Liver (tissue), 3 donors: ENCODE measurements around the gene CRABP2.

Experiments
- ATF3 ChIP-seq: IDR thresholded peaks from 2 replicates; pipeline ENCODE4 v1.6.1; 2016; ENCODE audit warnings: antibody characterized with exemption
- CTCF ChIP-seq: fragments of 150-350 bp; IDR thresholded peaks from 2 replicates; pipeline ENCODE4 v1.5.1; 2017; ENCODE audit warnings: improper control_type of control experiment, low read depth, low read length; ENCODE audit not compliant: missing input control
- NR2F2 ChIP-seq: IDR thresholded peaks from 2 replicates; pipeline ENCODE4 v1.6.1; 2016; ENCODE audit warnings: antibody characterized with exemption
- TF ChIP-seq, protein P1 (sequence below): IDR thresholded peaks from 2 replicates; pipeline ENCODE4 v1.6.1; 2016; ENCODE audit warnings: antibody characterized with exemption
- donor health status: healthy.
- donor health status: healthy.

DNA sequence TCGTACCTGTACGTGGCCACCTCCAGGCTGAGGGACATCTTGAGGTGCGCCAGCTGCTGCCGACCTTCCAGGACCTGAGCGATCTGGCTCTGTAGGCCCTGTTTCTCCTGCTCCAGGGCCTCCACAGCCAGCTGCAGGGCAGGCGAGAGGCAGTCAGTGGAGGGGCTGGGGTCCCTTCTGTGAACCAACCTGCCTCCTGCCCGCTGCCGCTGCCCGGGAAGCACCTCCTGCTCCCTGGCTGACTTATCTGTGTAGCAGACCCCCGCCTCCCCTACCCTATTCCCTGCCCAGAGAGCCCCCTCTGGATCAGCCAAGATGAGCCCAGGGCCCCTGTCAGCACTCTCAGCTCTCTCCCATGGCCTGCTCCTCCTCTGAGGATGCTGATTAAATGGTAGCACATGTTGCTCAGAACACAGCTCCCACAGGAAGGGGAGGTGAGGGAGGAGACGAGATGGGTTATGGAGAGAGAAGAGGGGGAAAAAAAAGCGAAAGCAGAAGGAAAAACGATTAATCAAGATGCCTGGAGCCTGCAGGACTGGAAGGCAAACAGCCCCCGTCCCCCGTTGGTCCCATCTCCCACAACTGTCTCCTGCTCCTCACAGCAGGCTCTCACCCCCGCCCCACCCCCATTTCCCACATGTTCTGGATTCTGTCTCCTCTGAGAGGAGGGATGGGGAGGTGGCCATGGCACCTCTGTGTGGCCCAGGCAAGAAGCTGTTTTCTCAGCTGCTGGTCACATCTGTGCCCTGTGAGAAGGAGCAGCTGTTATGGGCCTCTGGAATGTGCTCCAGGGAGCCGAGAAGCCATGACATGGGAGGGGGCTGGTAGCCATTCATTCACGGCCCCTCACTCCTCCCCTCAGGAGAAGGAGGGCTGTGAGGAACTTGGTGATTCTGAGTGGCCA lies 29.9 kb downstream of the CRABP2 start:
- TF ChIP-seq CTCF = no peak
- TF ChIP-seq, protein P1, sequence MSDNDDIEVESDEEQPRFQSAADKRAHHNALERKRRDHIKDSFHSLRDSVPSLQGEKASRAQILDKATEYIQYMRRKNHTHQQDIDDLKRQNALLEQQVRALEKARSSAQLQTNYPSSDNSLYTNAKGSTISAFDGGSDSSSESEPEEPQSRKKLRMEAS = no peak
- TF ChIP-seq ATF3 = no peak
- no peak for TF ChIP-seq NR2F2
